HepG2 (cell line): ENCODE measurements around the gene PCYT2. TPM values are rescaled to one million over a fixed set of nuclear protein-coding genes. Genes with fewer than 3 reads are reported as not detected.

Experiments
- ARHGAP35 ChIP-seq: sonication (generic); formaldehyde crosslinking; IDR thresholded peaks from 2 replicates; pipeline ENCODE4 v1.9.0; 2022; ENCODE audit warnings: mild to moderate bottlenecking, inconsistent platforms, moderate library complexity, missing genetic modification reagents, borderline replicate concordance
- ATAD3A ChIP-seq: sonication (generic); formaldehyde crosslinking; IDR thresholded peaks from 2 replicates; pipeline ENCODE4 v1.4.0; 2020; ENCODE audit warnings: missing genetic modification reagents
- CHCHD3 ChIP-seq: sonication (generic); formaldehyde crosslinking; IDR thresholded peaks from 2 replicates; pipeline ENCODE4 v1.8.0; 2022; ENCODE audit warnings: mild to moderate bottlenecking, missing genetic modification reagents, moderate library complexity
- ETV6 ChIP-seq: sonication (generic); formaldehyde crosslinking; conservative IDR thresholded peaks from 2 replicates; pipeline ENCODE4 v1.4.0; 2020; ENCODE audit warnings: missing genetic modification reagents
- HMG20A ChIP-seq: IDR thresholded peaks from 2 replicates; pipeline ENCODE4 v1.6.1; 2016; ENCODE audit warnings: borderline replicate concordance
- HNF1A ChIP-seq, 2 experiments: sonication (generic) in 1 of 2; formaldehyde crosslinking in 1 of 2; IDR thresholded peaks; 2 replicates each; pipeline versions ENCODE4 v1.4.0 to v1.6.1; 2016 to 2020; ENCODE audit warnings: borderline replicate concordance in 1 of 2, low read depth in 1 of 2, mild to moderate bottlenecking in 1 of 2, missing genetic modification reagents in 1 of 2
- MAF1 ChIP-seq: sonication (generic); formaldehyde crosslinking; IDR thresholded peaks from 2 replicates; pipeline ENCODE4 v1.5.0; 2020; ENCODE audit warnings: missing genetic modification reagents, borderline replicate concordance
- MIER3 ChIP-seq: IDR thresholded peaks from 2 replicates; pipeline ENCODE4 v1.6.1; 2016; ENCODE audit warnings: missing compliant biosample characterization, borderline replicate concordance
- NAIF1 ChIP-seq: sonication (generic); formaldehyde crosslinking; IDR thresholded peaks from 2 replicates; pipeline ENCODE4 v1.5.0; 2020; ENCODE audit warnings: mild to moderate bottlenecking, missing genetic modification reagents, borderline replicate concordance
- PRPF4 ChIP-seq: fragments of 200-400 bp; formaldehyde crosslinking; IDR thresholded peaks from 2 replicates; pipeline ENCODE4 v1.6.1; 2016; ENCODE audit warnings: low read length, low read depth; ENCODE audit not compliant: poor library complexity, severe bottlenecking
- SNAPC5 ChIP-seq: sonication (generic); formaldehyde crosslinking; IDR thresholded peaks from 2 replicates; pipeline ENCODE4 v1.8.1; 2023; ENCODE audit warnings: mild to moderate bottlenecking, missing genetic modification reagents, borderline replicate concordance
- ZFP41 ChIP-seq: sonication (generic); formaldehyde crosslinking; IDR thresholded peaks from 2 replicates; pipeline ENCODE4 v1.4.0; 2020; ENCODE audit warnings: mild to moderate bottlenecking, missing genetic modification reagents, borderline replicate concordance
- ZNF160 ChIP-seq: sonication (generic); formaldehyde crosslinking; IDR thresholded peaks from 2 replicates; pipeline ENCODE4 v1.8.0; 2022; ENCODE audit warnings: mild to moderate bottlenecking, inconsistent platforms, missing genetic modification reagents
- ZNF343 ChIP-seq: sonication (generic); formaldehyde crosslinking; IDR thresholded peaks from 2 replicates; pipeline ENCODE4 v1.4.0; 2020; ENCODE audit warnings: mild to moderate bottlenecking, missing genetic modification reagents
- ZNF382 ChIP-seq: sonication (generic); formaldehyde crosslinking; IDR thresholded peaks from 2 replicates; pipeline ENCODE4 v1.5.0; 2020; ENCODE audit warnings: missing genetic modification reagents, mild to moderate bottlenecking, borderline replicate concordance
- ZNF496 ChIP-seq: sonication (generic); formaldehyde crosslinking; IDR thresholded peaks from 2 replicates; pipeline ENCODE4 v1.8.1; 2023; ENCODE audit warnings: mild to moderate bottlenecking, moderate library complexity, missing genetic modification reagents; ENCODE audit not compliant: insufficient replicate concordance
- ZNF614 ChIP-seq: IDR thresholded peaks from 2 replicates; pipeline ENCODE4 v1.6.1; 2018; ENCODE audit warnings: missing biosample characterization, missing genetic modification reagents, inconsistent platforms, borderline replicate concordance
- ZNF839 ChIP-seq: sonication (generic); formaldehyde crosslinking; IDR thresholded peaks from 2 replicates; pipeline ENCODE4 v1.4.0; 2020; ENCODE audit warnings: missing genetic modification reagents, mild to moderate bottlenecking, borderline replicate concordance
- ZNF878 ChIP-seq: sonication (generic); formaldehyde crosslinking; IDR thresholded peaks from 2 replicates; pipeline ENCODE4 v1.8.1; 2023; ENCODE audit warnings: mild to moderate bottlenecking, missing genetic modification reagents, moderate library complexity
- ZNF879 ChIP-seq: sonication (generic); formaldehyde crosslinking; IDR thresholded peaks from 2 replicates; pipeline ENCODE4 v1.8.1; 2023; ENCODE audit warnings: missing genetic modification reagents
- polyA plus RNA-seq, 8 experiments: library from polyadenylated mRNA; depleted of rRNA in 3 of 8; stranded (reverse) in 7 of 8; unstranded in 1 of 8; fragments of >200 nt; fragmentation: Illumina TruSeq in 4 of 8; extraction: Trizol in 4 of 8; gene quantifications; 2 replicates each; pipeline versions ENCODE4 v1.2.1 to v1.2.3, GENCODE V29; 2011 to 2016; ENCODE audit warnings: low read depth in 4 of 8, missing spikeins in 1 of 8, mixed read lengths in 1 of 8; ENCODE audit not compliant: insufficient read depth in 1 of 8
- total RNA-seq, 5 experiments: library from RNA; depleted of rRNA; stranded (reverse); fragments of >200 nt; fragmentation: Illumina TruSeq; extraction: Trizol; gene quantifications; 2 replicates each; pipeline ENCODE4 v1.2.3, GENCODE V29; 2016; ENCODE audit warnings: low read depth in 1 of 5

The PCYT2 gene
- total and polyA plus RNA-seq, 2 of the 13 experiments (the other 11 are each of a cell fraction or from before 2014, with no cell fraction given), result 147 to 297 TPM

- no peak; the same call in 1 of the 2 replicates for TF ChIP-seq SNAPC5 (CRISPR knock-in tag)
- TF ChIP-seq HNF1A (IDR thresholded peaks at IDR 0.05; ENCODE audit: low read depth), result no peak
- no peak; the same call in 1 of the 2 replicates for TF ChIP-seq HNF1A (CRISPR knock-in tag; IDR thresholded peaks at IDR 0.05; ENCODE audit: borderline replicate concordance)
- TF ChIP-seq ZNF160, result 0 out of 2 replicates have a peak, but pooled peaks have one; percentile 78
- TF ChIP-seq ZFP41 (CRISPR knock-in tag), result no peak
- TF ChIP-seq ZNF839, result peak; percentile 77; the same call in 1 of the 2 replicates
- TF ChIP-seq ZNF496, result no peak
- TF ChIP-seq ATAD3A, result no peak; the same call in 1 of the 2 replicates
- TF ChIP-seq ZNF614 (CRISPR knock-in tag), result no peak
- TF ChIP-seq MAF1 (CRISPR knock-in tag), result 0 out of 2 replicates have a peak, but pooled peaks have one; percentile 41
- peak; percentile 87; the same call in 1 of the 2 replicates for TF ChIP-seq ARHGAP35 (CRISPR knock-in tag)
- no peak for TF ChIP-seq ZNF879
- TF ChIP-seq ZNF382 (CRISPR knock-in tag), result no peak
- peak; percentile 54; the same call in 1 of the 2 replicates for TF ChIP-seq CHCHD3 (CRISPR knock-in tag)
- no peak for TF ChIP-seq HMG20A
- TF ChIP-seq ZNF878 (CRISPR knock-in tag), result no peak; the same call in 1 of the 2 replicates
- peak; percentile 47; the same call in 1 of the 2 replicates for TF ChIP-seq ZNF343 (CRISPR knock-in tag)
- no peak for TF ChIP-seq PRPF4
- TF ChIP-seq MIER3 (CRISPR knock-in tag), result 0 out of 2 replicates have a peak, but pooled peaks have one; percentile 37
- no peak for TF ChIP-seq NAIF1 (CRISPR knock-in tag)
- peak; percentile 85; the same call in 1 of the 2 replicates for TF ChIP-seq ETV6 (CRISPR knock-in tag)
These were observed 16.7 kb upstream of the PCYT2 start, which contains the start of gene MAFG (continued) for GRCh38 chr17:81927653-81928543.
